Spleen (tissue), 7 donors: ENCODE data around the gene PTPRT.

Experiments used
- CTCF ChIP-seq, 11 experiments: fragments of 200-600 bp in 7 of 11; fragments of 450-650 bp in 4 of 11; sonication (generic) in 4 of 11; IDR thresholded peaks in 8 of 11; conservative IDR thresholded peaks in 3 of 11; 1 replicate in 7 of 11; 2 replicates in 4 of 11; pipeline versions ENCODE4 v1.4.0 to v1.8.0; 2016 to 2021; ENCODE audit warnings: antibody characterized with exemption in 11 of 11, inconsistent platforms in 4 of 11, mild to moderate bottlenecking in 1 of 11
- POLR2A ChIP-seq, 3 donors: fragments of 450-650 bp; IDR thresholded peaks; one replicate each; pipeline ENCODE4 v1.5.1; 2017; ENCODE audit warnings: antibody characterized with exemption in 3 of 3, mild to moderate bottlenecking in 1 of 3
- POLR2AphosphoS5 ChIP-seq, 3 donors: sonication (generic); formaldehyde crosslinking; IDR thresholded peaks; one replicate each; pipeline ENCODE4 v1.5.1; 2017; ENCODE audit warnings: antibody characterized with exemption in 3 of 3
- donor health status: DM: no; HTN: no; CAD: no; lungs with moderate emphysema.
- donor health status: DM: no; HTN: no; CAD: no.
- donor health status: DM: no; HTN: no; CAD: no.

GRCh38 chr20:42197599-42197998 is 992.1 kb downstream of the PTPRT start:
- TF ChIP-seq CTCF (IDR thresholded peaks at IDR 0.05 in 8 of 11, conservative IDR thresholded peaks at IDR 0.05 in 3 of 11) = no peak
- TF ChIP-seq POLR2A (IDR thresholded peaks at IDR 0.05) = no peak
- TF ChIP-seq POLR2AphosphoS5 (IDR thresholded peaks at IDR 0.05) = no peak
